Measurements from ENCODE around the gene MYO3B.

- TF ChIP-seq ELF4 (IDR thresholded peaks at IDR 0.05) (no peak), BHLHE40 (IDR thresholded peaks at IDR 0.05; ENCODE audit: borderline replicate concordance) (no peak), FOXK2 (IDR thresholded peaks at IDR 0.05) (no peak), FOXA1 (IDR thresholded peaks at IDR 0.05) (no peak), TARDBP (IDR thresholded peaks at IDR 0.05) (no peak), FOXM1 (IDR thresholded peaks at IDR 0.05; ENCODE audit: borderline replicate concordance) (no peak)
Observed at GRCh38 chr2:170467568-170468422, 289.8 kb downstream of the MYO3B start.
